Ammon's horn (tissue), 1 donor: ENCODE results near the gene PC.
"Not testable (repeated sequence)": the region's sequence is repeated elsewhere in the genome, so short reads cannot be mapped to it uniquely, and the experiment has no call there.

Source experiments
- DNase-seq: peaks from one replicate; pipeline ENCODE4 v3.0.0-alpha.2; 2016; ENCODE audit warnings: low spot score

PC gene

GRCh38 chr11:66843776-66844495, 114.2 kb downstream of the PC start:
- DNase-seq = peak; percentile 2

GRCh38 chr11:66842896-66843775, 115.0 kb downstream of the PC start, which contains the start of gene RCE1:
RCE1 (plus strand) TSS chr11:66843441; CDS start chr11:66843456, 15 bp downstream.
- DNase-seq = peak; percentile 94

- no peak for DNase-seq
Measured at GRCh38 chr11:66842501-66842895, 115.7 kb downstream of the PC start.

- DNase-seq = no peak
Measured at GRCh38 chr11:66841861-66842260, 116.3 kb downstream of the PC start.

GRCh38 chr11:66840317-66841091, 117.7 kb downstream of the PC start:
- DNase-seq = no peak

GRCh38 chr11:66835768-66836405, 122.3 kb downstream of the PC start:
- no peak for DNase-seq

- no peak for DNase-seq
Measured at GRCh38 chr11:66834943-66835342, 123.2 kb downstream of the PC start.

- no peak for DNase-seq
Measured at GRCh38 chr11:66834539-66834845, 123.7 kb downstream of the PC start.

GRCh38 chr11:66824573-66824972, 133.6 kb downstream of the PC start:
- not testable (repeated sequence) for DNase-seq

GRCh38 chr11:66823700-66824099, 134.5 kb downstream of the PC start:
- no peak for DNase-seq

- DNase-seq = no peak
Measured at GRCh38 chr11:66820901-66821300, 137.3 kb downstream of the PC start.

- DNase-seq = no peak
Measured at GRCh38 chr11:66820381-66820780, 137.8 kb downstream of the PC start.

GRCh38 chr11:66818231-66818955, 139.8 kb downstream of the PC start:
- DNase-seq = no peak

- DNase-seq = no peak
Measured at GRCh38 chr11:66815646-66816045, 142.5 kb downstream of the PC start.

- no peak for DNase-seq
Measured at GRCh38 chr11:66814678-66815077, 143.5 kb downstream of the PC start.

GRCh38 chr11:66810576-66811185, 147.5 kb downstream of the PC start:
- no peak for DNase-seq

GRCh38 chr11:66809592-66809991, 148.6 kb downstream of the PC start:
- DNase-seq = no peak

GRCh38 chr11:66800720-66801428, 157.3 kb downstream of the PC start:
- no peak for DNase-seq

- not testable (repeated sequence) for DNase-seq
Measured at GRCh38 chr11:66799815-66800214, 158.4 kb downstream of the PC start.
